Body of pancreas (tissue), 4 donors: ENCODE measurements around the gene CCDC170. TPM values are rescaled to one million over a fixed set of nuclear protein-coding genes. Genes with fewer than 3 reads are reported as not detected.

Experiments
- ATAC-seq: fragments of 150-250 bp; one replicate; pipeline ENCODE4 v1.9.1; 2016
- DNase-seq, 4 donors: peaks; one replicate each; pipeline ENCODE4 v3.0.0-alpha.2; 2019
- H3K27ac ChIP-seq, 4 donors: fragments of 200-600 bp; sonication (generic); 1 replicate in 3 of 4; 2 replicates in 1 of 4; pipeline versions ENCODE4 v1.5.1 to v1.6.1; 2016 to 2019; ENCODE audit warnings: mild to moderate bottlenecking in 1 of 4, mixed read lengths in 1 of 4, moderate library complexity in 1 of 4
- H3K27me3 ChIP-seq, 2 donors: fragments of 200-600 bp; sonication (generic); one replicate each; pipeline ENCODE4 v1.6.0; 2016; ENCODE audit warnings: mild to moderate bottlenecking in 1 of 2
- H3K36me3 ChIP-seq, 2 donors: fragments of 200-600 bp; sonication (generic); replicated peaks in 1 of 2; 2 replicates each; pipeline ENCODE4 v1.5.1; 2016; ENCODE audit warnings: low read depth in 2 of 2; ENCODE audit not compliant: insufficient read depth in 1 of 2
- H3K4me1 ChIP-seq: fragments of 200-600 bp; sonication (generic); one replicate; pipeline ENCODE4 v1.6.0; 2016
- H3K4me3 ChIP-seq, 2 donors: fragments of 200-600 bp; sonication (generic); 1 replicate in 1 of 2; 2 replicates in 1 of 2; pipeline ENCODE4 v1.5.1; 2016 to 2019
- H3K9me3 ChIP-seq, 3 donors: fragments of 200-600 bp; sonication (generic); 1 replicate in 2 of 3; 2 replicates in 1 of 3; pipeline ENCODE4 v1.5.1; 2016
- CTCF ChIP-seq, 7 experiments: fragments of 450-650 bp in 4 of 7; fragments of 200-600 bp in 3 of 7; sonication (generic) in 3 of 7; IDR thresholded peaks; one replicate each; pipeline ENCODE4 v1.5.1; 2016 to 2019; ENCODE audit warnings: antibody characterized with exemption in 7 of 7
- POLR2A ChIP-seq, 3 donors: fragments of 450-650 bp; IDR thresholded peaks; one replicate each; pipeline ENCODE4 v1.6.1; 2016; ENCODE audit warnings: antibody characterized with exemption in 3 of 3, mild to moderate bottlenecking in 2 of 3
- WGBS, 2 donors: methylation state at CpG; one replicate each; pipeline ENCODE4 v1.1.5; 2017; 5-methylcytosine and 5-hydroxymethylcytosine counted together
- intact Hi-C: fragments of 100-400 bp; cut with DNase I; formaldehyde crosslinking; loops from one replicate; pipeline ENCODE4 v1.15.1; 2023
- total RNA-seq, 2 donors: library from RNA; depleted of rRNA; stranded (reverse); fragments of >200 nt; gene quantifications; one replicate each; pipeline ENCODE4 v1.1.0, GENCODE V29; 2016

Gene CCDC170
- total RNA-seq, 2 donors from 2014 or later: 2.1 TPM; not detected in 1

- no peaks in the 10 kb centered on the region for H3K27me3 ChIP-seq
- no peak for TF ChIP-seq CTCF (IDR thresholded peaks at IDR 0.05)
- no peak for TF ChIP-seq POLR2A (IDR thresholded peaks at IDR 0.05)
- no peak overlapping the region for H3K27ac ChIP-seq
- WGBS, 2 donors: 28% methylated on average over 4 of the region's 4 CpGs
- no peak overlapping the region for H3K4me3 ChIP-seq
- ATAC-seq (no peak), DNase-seq (no peak)
- H3K4me1 ChIP-seq: no peaks in the 10 kb centered on the region
- intact Hi-C loops: no loop called here
- H3K9me3 ChIP-seq: no peaks in the 10 kb centered on the region
- no peaks in the 10 kb centered on the region for H3K36me3 ChIP-seq
Measured at GRCh38 chr6:151658091-151658490, 164.3 kb downstream of the CCDC170 start.

- no peak for TF ChIP-seq CTCF (IDR thresholded peaks at IDR 0.05)
- TF ChIP-seq POLR2A (IDR thresholded peaks at IDR 0.05): no peak
- H3K9me3 ChIP-seq: no peaks in the 10 kb centered on the region
- intact Hi-C loops: no loop called here
- H3K36me3 ChIP-seq: no peaks in the 10 kb centered on the region
- H3K4me1 ChIP-seq: no peaks in the 10 kb centered on the region
- DNase-seq: no peak
- no peaks in the 10 kb centered on the region for H3K27me3 ChIP-seq
- 84 to 96% methylated on average over 4 of the region's 4 CpGs for WGBS, 2 donors
- no peak overlapping the region for H3K27ac ChIP-seq
- no peak for ATAC-seq
- no peak overlapping the region for H3K4me3 ChIP-seq
Measured at GRCh38 chr6:151659212-151659611, 165.4 kb downstream of the CCDC170 start.

GRCh38 chr6:151661509-151661908 lies 167.7 kb downstream of the CCDC170 start:
- 88% methylated on average over 3 of the region's 3 CpGs for WGBS, 2 donors
- no peak for DNase-seq
- no peak for ATAC-seq
- H3K4me3 ChIP-seq: no peak overlapping the region
- TF ChIP-seq POLR2A (IDR thresholded peaks at IDR 0.05): no peak
- no peak for TF ChIP-seq CTCF (IDR thresholded peaks at IDR 0.05)
- no peaks in the 10 kb centered on the region for H3K9me3 ChIP-seq
- intact Hi-C loops: no loop called here
- H3K4me1 ChIP-seq: no peaks in the 10 kb centered on the region
- H3K36me3 ChIP-seq: no peaks in the 10 kb centered on the region
- no peaks in the 10 kb centered on the region for H3K27me3 ChIP-seq
- H3K27ac ChIP-seq: no peak overlapping the region

- no peak overlapping the region for H3K4me3 ChIP-seq
- TF ChIP-seq POLR2A (IDR thresholded peaks at IDR 0.05) (no peak), CTCF (IDR thresholded peaks at IDR 0.05) (no peak)
- no peaks in the 10 kb centered on the region for H3K36me3 ChIP-seq
- H3K4me1 ChIP-seq: no peaks in the 10 kb centered on the region
- intact Hi-C loops: no loop called here
- H3K9me3 ChIP-seq: no peaks in the 10 kb centered on the region
- no peak overlapping the region for H3K27ac ChIP-seq
- ATAC-seq (no peak), DNase-seq (no peak)
- H3K27me3 ChIP-seq: no peaks in the 10 kb centered on the region
- 54 to 56% methylated on average over 4 of the region's 4 CpGs for WGBS, 2 donors
Measured at GRCh38 chr6:151661928-151662327, 168.1 kb downstream of the CCDC170 start.

GRCh38 chr6:151663559-151663958 lies 169.7 kb downstream of the CCDC170 start:
- no peak for DNase-seq
- intact Hi-C loops: no loop called here
- H3K36me3 ChIP-seq: no peaks in the 10 kb centered on the region
- H3K9me3 ChIP-seq: no peaks in the 10 kb centered on the region
- peaks cover 4% of the 10 kb centered on the region for H3K4me1 ChIP-seq
- 85 to 89% methylated on average over 2 of the region's 2 CpGs for WGBS, 2 donors
- no peak overlapping the region for H3K27ac ChIP-seq
- no peak for ATAC-seq
- no peak overlapping the region for H3K4me3 ChIP-seq
- TF ChIP-seq CTCF (IDR thresholded peaks at IDR 0.05) (no peak), POLR2A (IDR thresholded peaks at IDR 0.05) (no peak)
- no peaks in the 10 kb centered on the region for H3K27me3 ChIP-seq
